IMR-90 (cell line): ENCODE results near the gene CNKSR3. TPM values are rescaled to one million over a fixed set of nuclear protein-coding genes. Genes with fewer than 3 reads are reported as not detected.

Experiments used
- ATAC-seq: fragments of 200-7000 bp; cut with Tn5 transposase; 2 replicates; pipeline ENCODE4 v1.9.1; 2020; ENCODE audit warnings: low read depth, mild to moderate bottlenecking, moderate library complexity
- BruUV-seq: library from RNA; stranded (reverse); fragments of 400-500 nt; replicated peaks from 2 replicates; lab custom pipeline; 2021; lab: Mats Ljungman, UMichigan
- CTCF ChIA-PET: fragments of 300-600 bp; formaldehyde crosslinking; extraction: SDS; loops from one replicate; lab custom pipeline; 2021; ENCODE audit warnings: antibody characterized with exemption; lab: Yijun Ruan, JAX
- POLR2A ChIA-PET: fragments of 300-600 bp; sonication (Branson Sonifier 250); formaldehyde crosslinking; loops from one replicate; lab custom pipeline; 2022; ENCODE audit warnings: antibody characterized with exemption; ENCODE audit not compliant: unreplicated experiment; lab: Charles Lee
- DNase-seq: peaks from one replicate; pipeline ENCODE4 v3.0.0; 2013
- H2AFZ ChIP-seq: replicated peaks from 2 replicates; pipeline ENCODE3; 2013; ENCODE audit warnings: low read length, mild to moderate bottlenecking; ENCODE audit not compliant: poor library complexity
- H2AK5ac ChIP-seq: 2 replicates; pipeline ENCODE4 v1.6.1; 2013; ENCODE audit warnings: low read depth, low read length, inconsistent platforms
- H2AK9ac ChIP-seq: replicated peaks from 2 replicates; pipeline ENCODE3; 2013; ENCODE audit warnings: mild to moderate bottlenecking, low read depth, low read length, moderate library complexity; ENCODE audit not compliant: poor library complexity
- H2BK120ac ChIP-seq: 2 replicates; pipeline ENCODE4 v1.6.1; 2013; ENCODE audit warnings: low read depth, low read length, inconsistent platforms
- H2BK15ac ChIP-seq: 3 replicates; pipeline ENCODE4 v1.6.1; 2013; ENCODE audit warnings: low read depth, low read length, inconsistent platforms
- H2BK20ac ChIP-seq: 2 replicates; pipeline ENCODE4 v1.6.1; 2013; ENCODE audit warnings: low read depth, mild to moderate bottlenecking, inconsistent platforms, low read length, moderate library complexity
- H2BK5ac ChIP-seq: 2 replicates; pipeline ENCODE4 v1.6.1; 2013; ENCODE audit warnings: mild to moderate bottlenecking, low read depth, low read length, inconsistent platforms; ENCODE audit not compliant: poor library complexity, severe bottlenecking
- H3K14ac ChIP-seq: replicated peaks from 2 replicates; pipeline ENCODE4 v1.6.1; 2013; ENCODE audit warnings: low read depth, low read length, inconsistent platforms
- H3K18ac ChIP-seq: 2 replicates; pipeline ENCODE4 v1.6.1; 2013; ENCODE audit warnings: low read depth, low read length, control low read depth
- H3K23ac ChIP-seq: 2 replicates; pipeline ENCODE4 v1.6.1; 2013; ENCODE audit warnings: low read depth, low read length, inconsistent platforms
- H3K27ac ChIP-seq: 2 replicates; pipeline ENCODE4 v1.5.1; 2013; ENCODE audit warnings: mild to moderate bottlenecking, control low read depth, low read length; ENCODE audit not compliant: insufficient read depth
- H3K27me3 ChIP-seq: 2 replicates; pipeline ENCODE4 v1.6.1; 2013; ENCODE audit warnings: low read length; ENCODE audit not compliant: control insufficient read depth, insufficient read depth
- H3K36me3 ChIP-seq: 2 replicates; pipeline ENCODE4 v1.6.1; 2013; ENCODE audit warnings: low read length, mixed read lengths; ENCODE audit not compliant: control insufficient read depth, insufficient read depth
- H3K4ac ChIP-seq: 2 replicates; pipeline ENCODE4 v1.6.1; 2013; ENCODE audit warnings: low read depth, low read length, inconsistent platforms
- H3K4me1 ChIP-seq: 2 replicates; pipeline ENCODE4 v1.6.1; 2013; ENCODE audit warnings: low read length, mixed read lengths; ENCODE audit not compliant: control insufficient read depth, insufficient read depth
- H3K4me2 ChIP-seq: 2 replicates; pipeline ENCODE4 v1.6.1; 2013; ENCODE audit warnings: low read depth, mild to moderate bottlenecking, control low read depth, low read length, moderate library complexity
- H3K4me3 ChIP-seq: 2 replicates; pipeline ENCODE4 v1.5.1; 2013; ENCODE audit warnings: low read depth, mild to moderate bottlenecking, control low read depth, low read length, moderate library complexity; ENCODE audit not compliant: insufficient read depth
- H3K56ac ChIP-seq: 2 replicates; pipeline ENCODE4 v1.6.1; 2013; ENCODE audit warnings: low read length, inconsistent platforms; ENCODE audit not compliant: insufficient read depth; ENCODE audit errors: extremely low read depth
- H3K79me1 ChIP-seq, 2 experiments: 2 replicates each; pipeline ENCODE4 v1.6.1; 2013; ENCODE audit warnings: low read length in 2 of 2, inconsistent platforms in 1 of 2, low read depth in 1 of 2
- H3K9ac ChIP-seq: 2 replicates; pipeline ENCODE4 v1.6.1; 2013; ENCODE audit warnings: low read depth, low read length, control low read depth
- H3K9me1 ChIP-seq: 2 replicates; pipeline ENCODE4 v1.6.1; 2013; ENCODE audit warnings: low read length, inconsistent platforms; ENCODE audit not compliant: insufficient read depth
- H3K9me3 ChIP-seq: 2 replicates; pipeline ENCODE4 v1.6.1; 2013; ENCODE audit warnings: low read length; ENCODE audit not compliant: control insufficient read depth, insufficient read depth
- H4K20me1 ChIP-seq: 2 replicates; pipeline ENCODE4 v1.6.1; 2013; ENCODE audit warnings: low read length, inconsistent platforms; ENCODE audit not compliant: insufficient read depth
- H4K5ac ChIP-seq: 2 replicates; pipeline ENCODE4 v1.6.1; 2013; ENCODE audit warnings: mild to moderate bottlenecking, low read depth, low read length, control low read depth
- H4K8ac ChIP-seq, 2 experiments: 2 replicates each; pipeline ENCODE4 v1.6.1; 2013; ENCODE audit warnings: low read depth in 2 of 2, low read length in 2 of 2, control low read depth in 1 of 2, inconsistent platforms in 1 of 2
- H4K91ac ChIP-seq: 2 replicates; pipeline ENCODE4 v1.6.1; 2013; ENCODE audit warnings: low read depth, low read length, inconsistent platforms; ENCODE audit not compliant: insufficient read depth
- BHLHE40 ChIP-seq: fragments of 150-350 bp; IDR thresholded peaks from 2 replicates; pipeline ENCODE4 v1.6.1; 2016; ENCODE audit warnings: mild to moderate bottlenecking, low read depth, low read length
- CEBPB ChIP-seq: IDR thresholded peaks from 2 replicates; pipeline ENCODE4 v1.6.1; 2012; ENCODE audit warnings: low read depth, low read length, improper control_type of control experiment
- FOS ChIP-seq: fragments of 150-350 bp; IDR thresholded peaks from 2 replicates; pipeline ENCODE4 v1.6.1; 2016; ENCODE audit warnings: low read depth, low read length
- MAFK ChIP-seq: IDR thresholded peaks from 2 replicates; pipeline ENCODE4 v1.6.1; 2012; ENCODE audit warnings: low read depth, low read length, improper control_type of control experiment
- NFE2L2 ChIP-seq: fragments of 150-350 bp; IDR thresholded peaks from 2 replicates; pipeline ENCODE4 v1.6.1; 2016; ENCODE audit warnings: low read depth, mild to moderate bottlenecking, low read length
- RAD21 ChIP-seq: IDR thresholded peaks from 2 replicates; pipeline ENCODE4 v1.6.1; 2012; ENCODE audit warnings: low read length, improper control_type of control experiment
- RCOR1 ChIP-seq: IDR thresholded peaks from 2 replicates; pipeline ENCODE4 v1.6.1; 2012; ENCODE audit warnings: mild to moderate bottlenecking, low read length, improper control_type of control experiment; ENCODE audit not compliant: insufficient replicate concordance
- WGBS, 2 experiments: methylation state at CpG; one replicate each; pipeline versions ENCODE4 v1.1.5 to v1.1.7; 2013; ENCODE audit warnings: missing lambda C conversion rate in 2 of 2; ENCODE audit not compliant: insufficient read length in 1 of 2; ENCODE audit errors: extremely low coverage in 2 of 2; 5-methylcytosine and 5-hydroxymethylcytosine counted together
- dilution Hi-C: fragments of 300-500 bp; cut with HindIII; formaldehyde crosslinking; loops from one replicate; pipeline ENCODE4 v1.14.3; 2018; ENCODE audit warnings: low sequenced_read_pairs; ENCODE audit not compliant: unreplicated experiment
- in situ Hi-C: fragments of 300-500 bp; cut with MboI; formaldehyde crosslinking; loops from 3 replicates; pipeline ENCODE4 v1.14.3; 2019; ENCODE audit warnings: low sequenced_read_pairs, inconsistent platforms, mixed read lengths
- intact Hi-C: fragments of 100-400 bp; cut with micrococcal nuclease; formaldehyde crosslinking; loops from 2 replicates; pipeline ENCODE4 v1.10.0; 2022
- polyA plus RNA-seq, 3 experiments: library from polyadenylated mRNA; depleted of rRNA; stranded (reverse); fragments of >200 nt; gene quantifications; 2 replicates each; pipeline ENCODE4 v1.2.3, GENCODE V29; 2012; ENCODE audit warnings: low replicate concordance in 1 of 3
- total RNA-seq: library from RNA; depleted of rRNA; stranded (reverse); fragments of >200 nt; gene quantifications from 2 replicates; pipeline ENCODE4 v1.2.3, GENCODE V29; 2012

The CNKSR3 gene
- total and polyA plus RNA-seq, 2 of the 4 experiments (the other 2 are of a cell fraction): 6.7 to 15.8 TPM

DNA sequence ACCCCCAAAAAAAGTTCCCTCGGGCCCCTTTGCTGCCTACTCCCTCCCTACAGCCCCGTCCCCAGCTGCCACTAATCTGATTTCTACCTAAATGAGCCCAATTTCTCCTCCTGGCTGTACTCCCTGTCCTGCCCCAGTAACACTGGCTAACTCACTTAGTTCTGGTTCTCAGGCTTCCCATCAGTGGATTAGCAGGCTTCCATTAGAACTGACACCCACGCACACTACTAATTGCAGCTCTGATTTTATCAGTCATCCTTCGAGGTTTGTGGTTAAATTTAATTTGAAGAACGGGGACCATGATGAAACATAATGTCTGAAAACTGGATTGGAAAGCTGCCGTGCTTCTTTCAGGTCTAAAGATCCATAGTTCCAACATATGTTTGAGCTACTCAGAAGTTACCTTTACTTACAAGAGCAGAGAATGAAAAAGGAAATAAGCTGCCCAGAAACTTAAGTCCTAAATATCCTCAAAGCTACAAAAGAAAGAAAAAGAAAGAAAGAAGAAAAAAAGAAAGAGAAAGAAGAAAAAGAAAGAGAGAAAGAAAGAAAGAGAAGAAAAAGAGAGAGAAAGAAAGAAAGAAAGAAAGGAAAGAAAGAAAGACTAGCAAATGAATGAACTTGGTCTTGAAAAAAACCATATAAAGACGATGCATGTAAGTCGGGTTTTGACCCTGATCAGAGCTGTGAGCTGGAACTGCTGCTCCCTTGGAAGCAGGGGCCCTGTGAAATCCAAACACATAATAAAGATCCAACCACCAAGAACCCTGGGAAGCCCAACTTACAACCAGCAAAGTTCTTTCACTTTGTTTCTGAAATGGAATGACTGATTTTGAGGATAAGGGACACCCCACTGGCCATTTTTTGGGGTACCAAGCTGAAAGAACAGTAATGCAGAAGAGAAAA, 51.7 kb downstream of the CNKSR3 start:
- Histone ChIP-seq H3K36me3 (no peaks in the 10 kb centered on the region), H3K14ac (no peak overlapping the region), H2AK5ac (no peak overlapping the region), H3K79me1 (peaks cover 32 to 63% of the 10 kb centered on the region in 2 experiments), H2BK20ac (no peak overlapping the region), H3K27me3 (no peaks in the 10 kb centered on the region), H2AFZ (no peak overlapping the region), H3K4me2 (no peak overlapping the region), H3K4me1 (peaks cover 9% of the 10 kb centered on the region), H3K18ac (no peak overlapping the region), H3K9ac (no peak overlapping the region), H4K20me1 (peaks cover 5% of the 10 kb centered on the region; the same call in 1 of the 2 replicates), H2AK9ac (no peak overlapping the region), H3K4ac (no peak overlapping the region), H2BK120ac (no peak overlapping the region), H3K9me1 (peaks cover 4% of the 10 kb centered on the region; the same call in 1 of the 2 replicates), H4K8ac (no peak overlapping the region), H4K91ac (no peak overlapping the region), H3K23ac (peak overlapping the region; percentile 12; the same call in 1 of the 2 replicates), H3K4me3 (no peak overlapping the region), H3K27ac (no peak overlapping the region), H2BK15ac (no peak overlapping the region), H4K5ac (no peak overlapping the region), H3K56ac (no peak overlapping the region), H2BK5ac (no peak overlapping the region), H3K9me3 (no peaks in the 10 kb centered on the region)
- BruUV-seq: no TSS peak
- no peak for ATAC-seq
- WGBS, 2 experiments: no CpG with 5 or more reads among the region's 8 CpGs
- intact Hi-C loops: no loop called here
- POLR2A ChIA-PET: no interaction called here
- dilution Hi-C loops: no loop called here
- DNase-seq: no peak
- TF ChIP-seq RCOR1 (no peak), MAFK (no peak), FOS (no peak), NFE2L2 (no peak), RAD21 (no peak), BHLHE40 (no peak), CEBPB (no peak)
- CTCF ChIA-PET: interaction anchor here (0.8 to 0.9 kb wide), 2 partner anchors 13 to 42 kb away, joined by 3 to 6 read pairs; no protein-coding TSS in a partner anchor
- in situ Hi-C loops: no loop called here
